Ectodermal cell (in vitro differentiated cells): Measurements from ENCODE around the gene RPL41.

Experiments used
- H3K27ac ChIP-seq: 2 replicates; pipeline ENCODE4 v1.7.0; 2013; ENCODE audit warnings: mild to moderate bottlenecking, low read depth, low read length; ENCODE audit not compliant: insufficient read depth, poor library complexity, severe bottlenecking
- H3K27me3 ChIP-seq: 2 replicates; pipeline ENCODE4 v1.7.0; 2013; ENCODE audit warnings: mild to moderate bottlenecking, low read length; ENCODE audit not compliant: insufficient read depth, control insufficient read depth, poor library complexity, severe bottlenecking
- H3K36me3 ChIP-seq: one replicate; pipeline ENCODE4 v1.7.0; 2013; ENCODE audit warnings: low read length; ENCODE audit not compliant: control insufficient read depth, insufficient read depth
- H3K4me1 ChIP-seq: one replicate; pipeline ENCODE4 v1.7.0; 2013; ENCODE audit warnings: low read length; ENCODE audit not compliant: control insufficient read depth, insufficient read depth
- H3K4me3 ChIP-seq: 2 replicates; pipeline ENCODE4 v1.7.0; 2013; ENCODE audit warnings: low read depth, low read length, control low read depth; ENCODE audit not compliant: insufficient read depth
- H3K9me3 ChIP-seq: 2 replicates; pipeline ENCODE4 v1.7.0; 2013; ENCODE audit warnings: mild to moderate bottlenecking, low read length, moderate library complexity; ENCODE audit not compliant: control insufficient read depth
- WGBS, 2 experiments: methylation state at CpG; one replicate each; pipeline ENCODE4 v1.1.7; 2013; ENCODE audit warnings: missing lambda C conversion rate in 2 of 2; 5-methylcytosine and 5-hydroxymethylcytosine counted together

Gene RPL41

DNA sequence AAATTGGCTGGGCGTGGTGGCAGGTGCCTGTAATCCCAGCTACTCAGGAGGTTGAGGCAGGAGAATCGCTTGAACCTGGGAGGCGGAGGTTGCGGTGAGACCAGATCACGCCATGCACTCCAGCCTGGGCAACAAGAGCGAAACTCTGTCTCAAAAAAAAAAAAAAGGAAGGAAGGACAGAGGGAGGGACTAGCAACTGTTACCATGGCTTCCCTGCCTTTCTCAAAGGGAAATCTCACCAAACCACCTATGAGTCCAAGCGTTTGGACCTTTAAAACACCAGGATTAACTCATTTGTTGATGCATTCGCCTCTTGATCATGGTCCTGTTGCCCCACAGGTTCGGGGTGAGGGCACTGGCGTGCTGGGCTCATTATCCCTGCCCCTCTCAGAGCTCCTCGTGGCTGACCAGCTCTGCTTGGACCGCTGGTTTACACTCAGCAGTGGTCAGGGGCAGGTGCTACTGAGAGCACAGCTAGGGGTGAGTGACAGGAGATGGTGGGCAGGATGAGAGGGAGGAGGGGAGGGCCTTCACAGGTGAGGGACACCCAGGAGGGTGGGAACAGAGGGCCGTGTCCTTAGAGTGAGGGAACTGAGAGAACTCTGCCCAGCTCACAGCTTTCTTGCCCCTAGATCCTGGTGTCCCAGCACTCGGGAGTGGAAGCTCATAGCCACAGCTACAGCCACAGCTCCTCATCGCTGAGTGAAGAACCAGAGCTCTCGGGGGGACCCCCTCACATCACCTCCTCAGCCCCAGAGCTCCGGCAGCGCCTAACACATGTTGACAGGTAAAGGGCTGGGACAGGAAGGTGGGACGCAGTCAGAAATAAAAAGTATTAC lies 25.7 kb downstream of the RPL41 start:
- no peak overlapping the region for H3K27ac ChIP-seq
- H3K36me3 ChIP-seq: peaks cover 63% of the 10 kb centered on the region
- H3K4me3 ChIP-seq: no peak overlapping the region
- H3K27me3 ChIP-seq: no peaks in the 10 kb centered on the region
- H3K9me3 ChIP-seq: no peaks in the 10 kb centered on the region
- 91 to 95% methylated on average over 19 of the region's 19 CpGs for WGBS, 2 experiments
- H3K4me1 ChIP-seq: no peaks in the 10 kb centered on the region

DNA sequence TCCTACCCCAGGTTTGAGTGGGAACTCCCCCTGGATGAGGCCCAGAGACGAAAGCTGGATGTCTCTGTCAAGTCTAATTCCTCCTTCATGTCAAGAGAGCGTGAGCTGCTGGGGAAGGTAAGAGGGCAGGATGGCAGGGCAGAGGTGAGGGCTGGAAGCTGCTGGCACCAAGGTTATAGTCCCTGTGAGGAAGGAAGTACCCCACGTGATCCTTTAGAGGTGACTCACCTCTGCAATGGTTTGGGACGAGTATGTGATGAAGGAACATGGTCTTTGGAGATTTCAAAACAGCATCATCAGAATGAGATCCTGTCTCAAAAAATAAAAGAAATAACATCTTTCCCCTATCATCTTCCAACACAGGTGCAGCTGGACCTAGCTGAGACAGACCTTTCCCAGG lies 26.8 kb downstream of the RPL41 start:
- H3K27me3 ChIP-seq: no peaks in the 10 kb centered on the region
- H3K4me3 ChIP-seq: no peak overlapping the region
- H3K27ac ChIP-seq: no peak overlapping the region
- WGBS, 2 experiments: 97 to 100% methylated on average over 4 of the region's 4 CpGs
- no peaks in the 10 kb centered on the region for H3K9me3 ChIP-seq
- H3K36me3 ChIP-seq: peaks cover 53% of the 10 kb centered on the region
- no peaks in the 10 kb centered on the region for H3K4me1 ChIP-seq

DNA sequence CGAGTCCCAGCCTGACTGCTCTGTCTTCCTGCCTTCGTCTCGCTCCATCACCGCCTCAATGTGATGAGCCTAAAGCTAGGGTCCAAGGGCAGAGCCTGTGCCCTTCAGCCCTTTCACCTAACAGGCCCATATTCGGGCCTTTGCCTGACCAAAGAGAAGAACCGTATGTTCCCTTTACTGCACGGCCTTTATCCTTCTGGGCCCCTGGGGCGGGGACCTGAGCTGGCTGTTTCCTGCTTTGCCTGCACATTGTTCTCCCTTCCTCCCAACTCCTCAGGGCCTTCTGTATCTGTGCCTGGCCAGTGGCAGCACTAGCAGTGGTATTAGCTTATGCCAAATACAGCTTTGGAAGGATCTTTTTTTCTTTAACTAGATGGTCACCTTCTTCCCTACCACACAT lies 27.4 kb downstream of the RPL41 start:
- Histone ChIP-seq H3K9me3 (no peaks in the 10 kb centered on the region), H3K27me3 (no peaks in the 10 kb centered on the region), H3K4me1 (no peaks in the 10 kb centered on the region), H3K27ac (no peak overlapping the region), H3K4me3 (no peak overlapping the region), H3K36me3 (peaks cover 47% of the 10 kb centered on the region)
- WGBS, 2 experiments: 93 to 95% methylated on average over 8 of the region's 8 CpGs

DNA sequence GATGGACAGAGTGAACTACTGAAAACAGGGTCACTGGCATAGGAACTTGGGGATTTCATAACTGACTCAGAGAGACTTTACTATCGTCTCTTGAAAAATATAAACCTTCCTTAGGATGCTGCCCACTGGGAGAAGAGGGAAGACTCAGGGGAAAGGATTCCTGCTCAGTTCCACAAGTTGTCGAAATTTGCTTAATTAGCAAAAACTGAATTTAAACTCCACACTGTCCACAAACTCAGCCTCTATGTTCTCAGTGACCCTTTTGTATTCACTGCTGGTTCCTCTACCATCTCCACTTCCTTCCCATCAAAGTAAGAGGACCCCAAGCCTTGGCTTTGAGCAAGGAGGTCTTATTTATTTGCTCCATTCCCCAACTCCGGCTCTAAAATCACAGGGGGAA lies 28.8 kb downstream of the RPL41 start:
- Histone ChIP-seq H3K4me1 (no peaks in the 10 kb centered on the region), H3K4me3 (no peak overlapping the region), H3K27me3 (no peaks in the 10 kb centered on the region), H3K36me3 (peaks cover 34% of the 10 kb centered on the region), H3K27ac (no peak overlapping the region), H3K9me3 (no peaks in the 10 kb centered on the region)
- 85 to 89% methylated on average over 3 of the region's 3 CpGs for WGBS, 2 experiments

DNA sequence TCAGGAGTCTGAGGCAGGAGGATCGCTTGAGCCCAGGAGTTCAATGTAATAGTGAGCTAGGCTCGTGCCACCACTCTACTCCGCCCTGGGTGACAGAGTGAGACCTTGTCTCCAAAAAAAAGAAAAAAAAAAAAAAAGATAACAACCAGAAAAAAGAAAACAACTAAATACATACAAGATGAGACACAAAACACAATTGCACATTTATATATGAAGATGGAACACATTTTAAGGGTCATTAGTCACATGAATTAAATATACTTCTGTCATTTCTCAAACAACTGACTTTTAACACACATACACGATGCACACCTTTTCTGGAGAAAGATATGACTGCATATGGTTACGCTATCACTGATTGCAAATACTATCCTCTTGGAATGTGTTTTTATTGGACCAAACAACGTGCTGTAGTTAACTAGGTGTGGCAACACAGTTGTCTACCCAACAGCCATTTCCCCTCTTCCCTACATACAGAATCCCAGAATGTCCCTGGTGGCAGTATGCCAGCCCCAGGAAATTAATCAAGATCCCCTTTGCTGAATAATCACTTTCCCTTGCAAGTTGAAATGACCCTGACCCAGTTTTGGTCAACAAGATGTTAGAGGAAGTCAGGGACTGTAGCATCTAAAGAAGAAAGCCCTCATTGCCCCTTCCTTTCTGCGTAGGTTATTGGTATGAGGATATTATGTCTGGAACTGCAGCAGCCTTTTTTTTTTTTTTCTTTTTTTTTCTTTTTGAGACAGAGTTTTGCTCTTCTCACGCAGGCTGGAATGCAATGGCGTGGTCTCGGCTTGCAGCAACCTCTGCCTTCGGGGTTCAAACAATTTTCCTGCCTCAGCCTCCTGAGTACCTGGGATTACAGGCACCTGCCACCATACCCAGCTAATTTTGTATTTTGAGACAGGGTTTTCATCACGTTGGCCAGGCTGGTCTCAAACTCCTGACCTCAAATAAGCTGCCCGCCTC lies 30.3 kb downstream of the RPL41 start:
- Histone ChIP-seq H3K4me1 (peaks cover 4% of the 10 kb centered on the region), H3K9me3 (no peaks in the 10 kb centered on the region), H3K27me3 (no peaks in the 10 kb centered on the region), H3K27ac (no peak overlapping the region), H3K4me3 (no peak overlapping the region), H3K36me3 (peaks cover 29% of the 10 kb centered on the region)
- 91% methylated on average over 11 to 13 of the region's 13 CpGs for WGBS, 2 experiments

DNA sequence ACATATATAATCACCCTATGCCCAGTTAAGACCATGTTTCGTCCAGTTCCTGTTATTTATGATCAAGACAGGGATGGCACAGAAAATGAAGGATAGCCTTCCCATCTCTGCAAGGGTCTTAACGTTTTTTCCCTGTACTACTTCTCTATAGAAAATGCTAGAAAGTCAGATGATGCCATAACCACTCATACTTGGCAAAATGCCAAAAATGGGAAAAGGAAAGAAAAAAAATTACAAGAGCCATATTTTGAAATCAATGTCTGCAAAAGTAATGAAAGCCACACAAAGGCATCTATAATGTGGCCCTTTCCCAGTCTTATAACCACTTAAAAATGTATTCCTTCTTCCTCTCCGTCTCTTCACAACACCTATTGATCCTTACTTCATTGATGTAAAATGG lies 34.1 kb downstream of the RPL41 start:
- 90 to 99% methylated on average over 2 to 3 of the region's 3 CpGs for WGBS, 2 experiments
- Histone ChIP-seq H3K4me1 (peaks cover 19% of the 10 kb centered on the region), H3K4me3 (no peak overlapping the region), H3K9me3 (no peaks in the 10 kb centered on the region), H3K27ac (no peak overlapping the region), H3K36me3 (peaks cover 7% of the 10 kb centered on the region), H3K27me3 (no peaks in the 10 kb centered on the region)

DNA sequence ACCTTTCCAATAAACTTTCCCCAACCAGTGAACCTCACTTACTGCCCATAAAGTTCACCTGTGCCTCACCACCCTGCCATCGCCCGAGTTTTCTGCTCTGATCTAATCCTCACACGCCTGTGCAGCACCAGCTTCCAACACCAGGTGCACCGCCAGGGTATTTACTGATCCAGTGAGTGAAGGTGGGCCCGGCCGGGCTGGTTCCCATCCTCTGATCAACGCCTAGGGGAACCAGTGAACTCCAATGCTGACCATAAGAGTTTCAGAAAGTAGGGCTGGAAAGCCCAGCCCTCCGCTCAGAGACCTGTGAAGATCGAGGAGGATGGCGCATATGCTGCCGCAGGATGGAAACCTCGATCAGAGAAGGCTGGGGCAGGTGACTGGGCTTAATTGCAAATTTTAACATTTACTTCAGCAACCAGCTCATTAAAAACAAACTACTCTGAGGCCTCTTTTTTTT lies 35.3 kb downstream of the RPL41 start:
- Histone ChIP-seq H3K27ac (peak overlapping the region; percentile 91), H3K36me3 (peaks cover 11% of the 10 kb centered on the region), H3K4me3 (peak overlapping the region; percentile 68), H3K27me3 (no peaks in the 10 kb centered on the region), H3K9me3 (no peaks in the 10 kb centered on the region), H3K4me1 (peaks cover 19% of the 10 kb centered on the region)
- 9 to 11% methylated on average over 12 of the region's 12 CpGs for WGBS, 2 experiments

DNA sequence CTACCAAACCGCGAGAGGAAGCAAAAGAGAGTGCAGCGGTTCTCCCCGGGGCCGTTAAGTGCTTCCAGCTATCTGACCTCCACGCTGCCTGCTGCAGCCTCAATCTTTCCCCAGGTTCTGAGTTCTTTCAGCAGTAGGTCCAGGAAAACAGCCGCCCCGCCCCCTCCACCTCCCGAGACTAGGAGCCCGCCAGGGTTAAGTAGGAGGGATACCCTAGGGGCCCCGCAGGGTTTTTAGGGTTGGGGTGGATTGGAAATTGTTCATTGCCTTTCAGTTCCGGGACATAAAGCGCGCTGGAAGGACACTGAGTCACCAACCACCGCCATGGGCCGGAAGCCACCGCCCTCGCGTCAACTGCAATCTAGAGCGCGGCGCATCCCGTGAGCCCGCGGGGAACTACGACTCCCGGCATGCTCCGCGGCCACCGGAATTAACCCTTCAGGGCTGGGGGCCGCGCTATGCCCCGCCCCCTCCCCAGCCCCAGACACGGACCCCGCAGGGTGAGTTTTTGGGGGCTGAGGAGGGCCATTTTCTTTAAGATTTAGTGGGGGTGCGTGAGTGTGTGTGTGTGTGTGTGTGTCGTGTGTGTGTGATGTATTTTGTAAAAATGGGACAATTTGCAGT lies 35.8 kb downstream of the RPL41 start, which contains the start of gene MYL6B:
Gene MYL6B, plus strand, starts transcription at position 456 of the 624 bp plus-strand sequence. CDS start 1,332 bp downstream, outside the sequence.
- Histone ChIP-seq H3K4me1 (peaks cover 20% of the 10 kb centered on the region), H3K36me3 (peaks cover 11% of the 10 kb centered on the region), H3K27me3 (no peaks in the 10 kb centered on the region), H3K27ac (peak within 1 kb of the TSS; percentile 91), H3K4me3 (peak within 1 kb of the TSS; percentile 68), H3K9me3 (no peaks in the 10 kb centered on the region)
- 0% methylated on average over 37 of the region's 37 CpGs for WGBS, 2 experiments

DNA sequence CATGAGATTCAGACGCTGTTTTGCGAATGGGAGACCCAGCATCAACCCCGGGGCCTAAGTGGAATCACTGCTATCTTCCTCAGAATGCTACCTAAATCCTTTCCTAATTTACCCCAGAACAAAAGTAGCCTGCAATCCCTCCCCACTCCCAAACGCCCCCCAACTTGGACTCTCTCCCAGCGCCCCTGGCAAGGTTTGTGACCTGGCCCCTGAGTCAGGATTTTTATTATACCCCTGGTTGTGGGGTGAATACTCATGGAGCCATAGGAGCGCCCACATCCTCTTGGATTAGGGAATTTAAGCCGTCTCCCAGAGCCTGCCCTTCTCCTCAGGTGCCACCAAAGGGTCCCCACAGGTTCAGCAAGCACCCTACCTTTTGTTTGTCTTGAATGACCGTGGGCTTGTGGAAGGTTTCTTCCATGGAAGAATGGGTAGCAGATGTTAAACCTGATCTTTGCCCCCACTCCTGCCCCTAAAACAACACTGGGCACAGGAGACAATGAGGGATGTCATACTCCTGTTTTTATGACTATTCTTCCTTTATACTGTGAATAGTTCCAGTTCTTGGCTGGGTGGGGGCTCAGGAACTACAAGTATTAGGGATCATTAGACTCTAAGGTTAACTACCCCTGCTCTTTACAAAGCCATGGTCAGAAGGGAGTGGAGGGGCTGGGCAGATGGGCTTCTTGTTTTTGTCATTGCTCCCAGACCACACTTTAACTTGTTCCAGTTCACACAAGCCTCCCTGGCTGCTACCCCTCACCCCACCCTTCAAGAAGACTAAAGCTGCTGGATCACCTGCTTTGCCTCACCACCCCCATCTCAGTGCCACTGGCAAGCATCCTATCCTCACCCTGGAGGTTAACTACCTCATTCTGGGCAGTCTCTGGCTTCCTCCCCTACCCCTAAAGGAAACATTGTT lies 36.6 kb downstream of the RPL41 start:
- WGBS, 2 experiments: 20 to 24% methylated on average over 8 of the region's 8 CpGs
- H3K27ac ChIP-seq: no peak overlapping the region

More for the DNA sequence above, 36.6 kb downstream of the RPL41 start:
- peaks cover 23% of the 10 kb centered on the region for H3K4me1 ChIP-seq
- peaks cover 11% of the 10 kb centered on the region for H3K36me3 ChIP-seq
- H3K4me3 ChIP-seq: peak overlapping the region; percentile 68
- no peaks in the 10 kb centered on the region for H3K9me3 ChIP-seq
- H3K27me3 ChIP-seq: no peaks in the 10 kb centered on the region
